ENCODE measurements around the gene RBM15B. TPM values are rescaled to one million over a fixed set of nuclear protein-coding genes. Genes with fewer than 3 reads are reported as not detected.

The RBM15B gene
- total RNA-seq, 1 experiment from 2014 or later = 61.1 TPM

GRCh38 chr3:51403675-51404074 lies 12.6 kb downstream of the RBM15B start:
- H3K4me2 ChIP-seq (ENCODE audit: insufficient read depth, insufficient read length, low read length) = no peak overlapping the region
- DNase-seq = no peak
- no peak overlapping the region for H3K18ac ChIP-seq (ENCODE audit: insufficient read length, low read depth, low read length)
- H3K36me3 Mint-ChIP-seq (ENCODE audit: insufficient read depth in 1 of 3, low read depth in 3 of 3) = peaks cover 7 to 53% (median 25%) of the 10 kb centered on the region in 3 experiments; a peak in 6 of 7 replicates
- H4K8ac ChIP-seq (replicated peaks; ENCODE audit: insufficient read length, low read depth, low read length) = no peak overlapping the region
- H3K4ac ChIP-seq (ENCODE audit: low read depth, low read length) = no peak overlapping the region
- no peaks in the 10 kb centered on the region for H3K27me3 ChIP-seq (ENCODE audit: insufficient read depth, low read length)
- no peak overlapping the region for H2BK120ac ChIP-seq (ENCODE audit: low read depth, low read length, poor library complexity, severe bottlenecking)
- H3K79me1 ChIP-seq (ENCODE audit: insufficient read depth, low read depth, low read length, poor library complexity, severe bottlenecking) = no peaks in the 10 kb centered on the region
- peak overlapping the region in 1 of 3 experiments; percentile 26; a peak in 1 of 7 replicates for H3K27ac Mint-ChIP-seq
- no peak overlapping the region for H2BK15ac ChIP-seq (ENCODE audit: low read depth, low read length)
- H4K5ac ChIP-seq (ENCODE audit: insufficient read length, low read depth, low read length) = no peak overlapping the region
- H3K27me3 Mint-ChIP-seq (ENCODE audit: low read depth) = no peaks in the 10 kb centered on the region
- H4K91ac ChIP-seq (ENCODE audit: insufficient read length, low read depth, low read length) = no peak overlapping the region
- H3T11ph ChIP-seq (ENCODE audit: low read length) = no peak overlapping the region
- no peak overlapping the region for H3K27ac ChIP-seq (ENCODE audit: insufficient read length, low read depth, low read length)
- H3K23me2 ChIP-seq (ENCODE audit: insufficient read length, low read depth, low read length, poor library complexity, severe bottlenecking) = no peaks in the 10 kb centered on the region
- TF ChIP-seq CTCF (conservative IDR thresholded peaks at IDR 0.05) = no peak
- no peaks in the 10 kb centered on the region for H3K79me2 ChIP-seq (ENCODE audit: insufficient read depth, low read length)
- H3K4me1 Mint-ChIP-seq = no peaks in the 10 kb centered on the region
- H3K23ac ChIP-seq (ENCODE audit: insufficient read length, low read depth, low read length) = no peak overlapping the region
- H3K4me1 ChIP-seq (ENCODE audit: insufficient read depth, low read length) = no peaks in the 10 kb centered on the region
- no peaks in the 10 kb centered on the region for H3K9me3 Mint-ChIP-seq
- H3K9me3 ChIP-seq (ENCODE audit: control insufficient read depth, low read depth, low read length) = no peaks in the 10 kb centered on the region
- H3K14ac ChIP-seq (ENCODE audit: insufficient read depth, low read length) = no peak overlapping the region
- no peak overlapping the region for H2AK5ac ChIP-seq (ENCODE audit: insufficient read length, low read length)
- no peak overlapping the region for H2BK12ac ChIP-seq (ENCODE audit: insufficient read length, low read depth, low read length)
- H3K9ac ChIP-seq (ENCODE audit: extremely low read depth, insufficient read length, low read length) = no peak overlapping the region
- H4K20me1 ChIP-seq (ENCODE audit: control insufficient read depth, insufficient read depth, insufficient read length) = no peaks in the 10 kb centered on the region
- H3K4me3 Mint-ChIP-seq = no peak overlapping the region
- no peak overlapping the region for H2BK20ac ChIP-seq (ENCODE audit: low read depth, low read length, poor library complexity, severe bottlenecking)
- H2AFZ ChIP-seq (ENCODE audit: low read length) = no peak overlapping the region
- H3K56ac ChIP-seq (ENCODE audit: insufficient read length, low read depth, low read length) = no peak overlapping the region
- H2BK5ac ChIP-seq (ENCODE audit: insufficient read length, low read length) = no peak overlapping the region
